ENCODE data around the gene IL17D. TPM values are rescaled to one million over a fixed set of nuclear protein-coding genes. Genes with fewer than 3 reads are reported as not detected.
"Not testable (repeated sequence)": the region's sequence is repeated elsewhere in the genome, so short reads cannot be mapped to it uniquely, and the experiment has no call there.

The IL17D gene
- total RNA-seq = 0.35 TPM in 1 of 2 replicates, not detected in the other

GRCh38 chr13:20702915-20703779 is at the start of gene IL17D:
TSS of gene IL17D (plus strand) at chr13:20703699. CDS start at chr13:20704002, 303 bp downstream.
- no peak for DNase-seq (ENCODE audit: low read depth)

DNA sequence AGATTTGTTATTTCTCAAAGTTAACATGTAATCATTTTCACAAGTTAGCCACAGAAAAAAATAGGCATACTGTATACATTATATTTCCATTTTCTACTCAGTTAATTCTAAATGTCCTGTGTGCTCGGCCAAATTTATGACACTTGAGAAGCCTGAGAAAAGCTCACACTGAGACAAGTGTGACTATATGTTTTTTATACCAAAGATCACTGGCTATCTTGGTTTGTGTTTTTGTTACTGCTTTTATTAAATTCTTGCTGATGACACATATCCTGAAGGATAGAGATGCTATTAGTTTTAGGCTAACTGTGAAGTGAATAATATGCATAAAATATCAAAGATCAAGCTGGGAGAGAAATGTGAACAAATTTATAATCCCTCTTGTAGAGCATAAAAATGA is 49.3 kb upstream of the IL17D start:
- DNase-seq (ENCODE audit: low read depth) = no peak

- DNase-seq (ENCODE audit: low read depth) = peak; percentile 13
These were observed 45.0 kb upstream of the IL17D start for GRCh38 chr13:20658451-20659040.

- DNase-seq (ENCODE audit: low read depth) = no peak
These were observed 39.1 kb upstream of the IL17D start for GRCh38 chr13:20664351-20664750.

GRCh38 chr13:20666948-20667347 is 36.6 kb upstream of the IL17D start:
- DNase-seq (ENCODE audit: low read depth) = no peak

GRCh38 chr13:20667857-20668437 is 35.6 kb upstream of the IL17D start:
- DNase-seq (ENCODE audit: low read depth) = no peak

DNA sequence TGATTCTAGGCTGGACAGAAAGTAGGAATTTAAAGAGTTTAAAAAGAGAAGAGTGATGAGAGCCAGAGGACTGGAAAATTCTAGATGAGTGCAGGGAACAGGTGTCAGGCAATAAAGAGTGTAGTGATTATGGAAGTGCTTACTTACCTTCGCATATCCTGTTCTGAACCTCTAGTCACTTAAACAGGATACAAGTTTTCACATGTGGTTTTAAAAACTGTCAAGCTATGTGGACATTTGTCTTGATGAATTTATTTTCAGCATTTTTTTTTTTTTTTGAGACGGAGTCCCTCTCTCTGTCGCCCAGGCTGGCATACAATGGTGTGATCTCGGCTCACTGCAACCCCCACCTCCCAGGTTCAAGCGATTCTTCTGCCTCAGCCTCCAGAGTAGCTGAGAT is 34.3 kb upstream of the IL17D start:
- DNase-seq (ENCODE audit: low read depth) = no peak

GRCh38 chr13:20671789-20672188 is 31.7 kb upstream of the IL17D start:
- no peak for DNase-seq (ENCODE audit: low read depth)

GRCh38 chr13:20672772-20673171 is 30.7 kb upstream of the IL17D start:
- DNase-seq (ENCODE audit: low read depth) = no peak

DNA sequence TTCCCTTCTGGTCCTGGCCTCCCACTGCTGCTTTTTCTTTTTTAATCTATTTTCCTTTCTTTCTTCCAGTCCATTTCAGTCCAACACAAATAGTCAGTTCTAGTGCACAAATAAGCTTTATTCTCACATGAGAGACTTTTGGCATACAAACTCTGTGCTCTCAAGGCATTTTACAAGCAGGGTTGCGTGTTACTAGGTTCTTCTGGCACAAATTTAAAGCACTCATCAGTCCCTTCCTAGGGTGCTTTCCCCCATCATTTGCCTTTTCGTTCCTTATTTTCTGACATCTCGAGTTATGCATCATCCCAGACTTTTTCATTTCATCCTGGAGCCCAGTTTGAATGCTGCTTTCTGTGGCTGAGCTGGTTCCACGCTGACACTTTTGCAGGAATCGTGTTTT is 29.8 kb upstream of the IL17D start:
- DNase-seq (ENCODE audit: low read depth) = no peak

DNA sequence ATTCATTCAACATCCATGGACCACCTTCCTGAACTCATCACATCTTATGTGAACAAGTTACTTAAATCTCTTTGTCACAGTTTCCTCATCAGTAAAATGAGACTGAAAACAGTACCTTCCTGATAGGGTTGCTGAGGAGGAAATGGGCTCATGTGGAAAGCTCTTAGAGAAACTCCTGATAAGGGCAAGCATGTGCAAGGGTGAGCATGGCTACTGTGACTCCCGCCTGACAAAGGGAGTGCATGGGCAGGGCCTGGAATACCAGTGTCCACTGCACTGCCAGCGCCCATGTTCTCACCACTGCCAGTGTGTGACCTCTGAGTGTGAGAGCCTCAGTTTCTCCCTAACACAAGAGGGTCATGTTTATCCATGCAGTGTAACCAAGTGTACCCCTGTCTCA is 27.3 kb upstream of the IL17D start:
- no peak for DNase-seq (ENCODE audit: low read depth)

- DNase-seq (ENCODE audit: low read depth) = not testable (repeated sequence)
These were observed 24.9 kb upstream of the IL17D start for GRCh38 chr13:20678606-20679005.

DNA sequence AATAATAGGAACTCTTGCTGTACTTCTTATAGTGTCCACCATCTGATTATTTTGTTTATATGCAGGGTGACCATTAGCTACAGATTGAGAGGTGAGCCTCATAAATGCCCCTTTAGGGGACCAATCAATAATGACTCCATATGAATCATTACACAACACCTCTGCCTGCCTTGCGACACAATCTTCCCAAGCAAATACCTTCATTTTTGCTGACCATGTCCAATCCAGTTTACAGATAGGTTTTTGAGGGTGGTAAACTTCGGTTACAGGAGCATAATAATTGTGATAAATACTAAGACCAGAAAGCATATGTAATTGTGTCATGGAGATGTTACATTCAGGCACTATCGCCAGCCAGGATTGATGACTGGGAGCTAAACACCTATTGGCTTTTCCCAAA is 23.6 kb upstream of the IL17D start:
- DNase-seq (ENCODE audit: low read depth) = no peak

- DNase-seq (ENCODE audit: low read depth) = no peak
These were observed 23.0 kb upstream of the IL17D start for GRCh38 chr13:20680416-20681080.

- peak; percentile 16 for DNase-seq (ENCODE audit: low read depth)
These were observed 22.0 kb upstream of the IL17D start for GRCh38 chr13:20681481-20681880.

GRCh38 chr13:20682061-20682460 is 21.4 kb upstream of the IL17D start:
- DNase-seq (ENCODE audit: low read depth) = no peak

DNA sequence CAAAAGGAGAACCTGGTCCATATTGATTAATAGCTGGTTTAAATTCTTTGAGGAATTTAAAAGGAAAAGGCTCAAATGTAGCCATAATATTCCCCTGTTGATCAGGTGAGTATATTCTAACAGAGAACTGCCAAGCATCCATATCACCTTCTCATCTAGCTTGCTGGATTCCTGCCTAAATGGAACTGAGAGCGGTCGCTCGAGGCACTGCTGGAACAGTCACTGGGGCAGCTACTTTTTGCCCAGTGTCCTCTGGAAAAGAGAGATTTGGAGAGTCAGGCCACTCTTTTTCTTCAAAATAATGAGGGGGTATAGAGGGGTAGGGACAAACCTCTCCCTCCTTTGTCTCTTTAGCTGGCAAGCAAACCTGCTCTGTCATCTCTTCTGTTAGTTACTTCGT is 19.5 kb upstream of the IL17D start:
- DNase-seq (ENCODE audit: low read depth) = no peak

GRCh38 chr13:20684546-20684945 is 19.0 kb upstream of the IL17D start:
- DNase-seq (ENCODE audit: low read depth) = peak; percentile 61

DNA sequence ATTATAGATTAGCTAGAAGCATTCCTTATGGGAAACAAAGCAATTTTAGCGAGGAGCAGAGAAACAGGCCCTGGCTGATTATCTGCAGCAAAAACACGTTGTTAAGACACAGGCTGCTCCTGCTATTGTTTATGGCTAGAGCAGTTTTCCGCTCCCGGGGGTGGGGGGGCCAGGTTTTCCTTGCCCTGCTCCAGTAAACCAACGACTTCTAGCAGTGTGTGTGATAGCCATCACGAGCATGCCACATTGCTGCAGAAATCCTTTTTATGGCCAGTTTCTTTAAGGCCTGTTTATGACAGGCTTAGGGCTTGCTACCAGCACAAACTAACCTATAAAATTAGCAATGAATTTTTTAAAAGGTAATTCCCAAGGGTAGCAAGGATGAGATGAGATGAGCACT is 18.4 kb upstream of the IL17D start:
- no peak for DNase-seq (ENCODE audit: low read depth)

- DNase-seq (ENCODE audit: low read depth) = no peak
These were observed 17.3 kb upstream of the IL17D start for GRCh38 chr13:20686167-20686566.

DNA sequence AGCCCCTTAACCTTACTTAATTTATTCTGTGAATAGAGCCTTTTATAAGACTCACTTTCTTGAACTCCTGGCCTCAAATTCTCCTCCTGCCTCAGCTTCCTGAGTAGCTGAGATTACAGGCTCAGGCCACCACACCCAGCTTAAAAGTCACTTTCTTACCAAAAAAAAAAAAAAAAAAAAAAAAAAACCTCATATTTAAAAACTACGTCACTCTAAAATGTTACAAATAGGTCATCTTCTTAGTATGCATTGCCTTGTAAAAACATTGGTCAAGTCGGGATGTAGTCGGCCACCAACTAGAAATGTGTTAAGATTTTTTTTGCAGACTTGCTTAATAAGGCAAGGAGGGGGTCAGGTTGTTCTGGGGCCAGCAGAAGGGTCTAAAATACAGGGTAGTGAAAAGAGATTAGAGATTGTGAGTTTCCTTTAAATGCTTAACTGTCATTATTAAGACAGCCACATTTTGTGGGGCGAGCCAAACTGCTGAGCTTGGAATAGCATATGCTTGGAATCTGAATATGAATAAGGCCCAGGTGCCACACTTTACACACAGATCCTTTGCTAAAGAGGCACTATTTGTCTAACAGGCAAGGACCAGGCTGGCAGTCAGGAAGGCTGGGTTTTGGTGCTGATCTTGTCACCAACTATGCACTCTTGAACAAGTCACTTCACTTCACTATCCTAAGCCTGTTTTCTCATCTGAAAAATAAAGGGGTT is 16.5 kb upstream of the IL17D start:
- no peak for DNase-seq (ENCODE audit: low read depth)

DNA sequence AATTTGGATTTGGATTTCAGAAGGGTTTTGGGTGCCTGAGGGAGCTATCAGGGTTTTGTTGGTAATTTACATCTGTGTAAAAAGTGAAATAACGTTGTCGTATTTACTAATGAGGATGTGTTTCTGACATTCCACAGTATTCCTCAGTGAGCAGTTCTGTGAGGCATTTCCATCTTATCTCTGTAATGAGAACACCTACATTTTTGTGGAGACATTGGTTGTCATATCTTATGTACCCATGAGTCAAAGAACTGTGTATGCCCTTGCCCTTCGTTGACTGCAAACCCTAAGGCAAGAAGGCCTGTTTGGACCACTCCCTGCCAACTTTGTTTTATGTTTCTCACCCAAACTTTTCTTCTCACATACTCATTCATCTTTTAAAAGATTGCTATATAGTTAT is 14.2 kb upstream of the IL17D start:
- DNase-seq (ENCODE audit: low read depth) = no peak
